AG09309 (cell line): ENCODE data around the gene INSM2.

ENCODE experiments used
- DNase-seq: peaks from one replicate; pipeline ENCODE4 v3.0.0-alpha.2; 2010; ENCODE audit warnings: low read depth
- H3K4me3 ChIP-seq: 2 replicates; pipeline ENCODE4 v1.5.1; 2011; ENCODE audit warnings: mild to moderate bottlenecking, low read depth, low read length, moderate library complexity; ENCODE audit not compliant: control insufficient read depth
- TF ChIP-seq, protein P1 (sequence below): IDR thresholded peaks from 2 replicates; pipeline ENCODE4 v1.5.1; 2011; ENCODE audit warnings: mild to moderate bottlenecking, low read depth, low read length, inconsistent platforms; ENCODE audit not compliant: insufficient read depth, control insufficient read depth; ENCODE audit errors: missing control alignments

The INSM2 gene

DNA sequence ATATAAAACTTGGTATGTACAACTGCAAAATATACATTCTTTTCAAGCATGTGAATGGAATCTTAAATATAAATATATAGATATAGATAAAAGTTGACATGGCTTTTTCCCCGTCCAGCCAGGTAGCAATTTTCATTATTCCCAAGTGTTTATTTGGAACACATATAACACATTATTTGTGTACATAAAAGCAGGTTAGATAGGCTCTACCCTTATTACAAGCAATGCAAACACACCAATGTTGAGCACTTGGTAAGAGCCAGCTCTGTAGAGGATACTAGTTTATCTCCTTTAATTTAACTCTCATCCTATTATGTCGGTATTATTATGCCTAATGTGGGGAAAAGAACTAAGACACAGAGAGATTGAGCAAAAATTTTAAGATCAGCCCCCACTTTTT is 7.0 kb upstream of the INSM2 start:
- TF ChIP-seq, protein P1, sequence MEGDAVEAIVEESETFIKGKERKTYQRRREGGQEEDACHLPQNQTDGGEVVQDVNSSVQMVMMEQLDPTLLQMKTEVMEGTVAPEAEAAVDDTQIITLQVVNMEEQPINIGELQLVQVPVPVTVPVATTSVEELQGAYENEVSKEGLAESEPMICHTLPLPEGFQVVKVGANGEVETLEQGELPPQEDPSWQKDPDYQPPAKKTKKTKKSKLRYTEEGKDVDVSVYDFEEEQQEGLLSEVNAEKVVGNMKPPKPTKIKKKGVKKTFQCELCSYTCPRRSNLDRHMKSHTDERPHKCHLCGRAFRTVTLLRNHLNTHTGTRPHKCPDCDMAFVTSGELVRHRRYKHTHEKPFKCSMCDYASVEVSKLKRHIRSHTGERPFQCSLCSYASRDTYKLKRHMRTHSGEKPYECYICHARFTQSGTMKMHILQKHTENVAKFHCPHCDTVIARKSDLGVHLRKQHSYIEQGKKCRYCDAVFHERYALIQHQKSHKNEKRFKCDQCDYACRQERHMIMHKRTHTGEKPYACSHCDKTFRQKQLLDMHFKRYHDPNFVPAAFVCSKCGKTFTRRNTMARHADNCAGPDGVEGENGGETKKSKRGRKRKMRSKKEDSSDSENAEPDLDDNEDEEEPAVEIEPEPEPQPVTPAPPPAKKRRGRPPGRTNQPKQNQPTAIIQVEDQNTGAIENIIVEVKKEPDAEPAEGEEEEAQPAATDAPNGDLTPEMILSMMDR, result no peak
- DNase-seq, result no peak
- no peak overlapping the region for H3K4me3 ChIP-seq

DNA sequence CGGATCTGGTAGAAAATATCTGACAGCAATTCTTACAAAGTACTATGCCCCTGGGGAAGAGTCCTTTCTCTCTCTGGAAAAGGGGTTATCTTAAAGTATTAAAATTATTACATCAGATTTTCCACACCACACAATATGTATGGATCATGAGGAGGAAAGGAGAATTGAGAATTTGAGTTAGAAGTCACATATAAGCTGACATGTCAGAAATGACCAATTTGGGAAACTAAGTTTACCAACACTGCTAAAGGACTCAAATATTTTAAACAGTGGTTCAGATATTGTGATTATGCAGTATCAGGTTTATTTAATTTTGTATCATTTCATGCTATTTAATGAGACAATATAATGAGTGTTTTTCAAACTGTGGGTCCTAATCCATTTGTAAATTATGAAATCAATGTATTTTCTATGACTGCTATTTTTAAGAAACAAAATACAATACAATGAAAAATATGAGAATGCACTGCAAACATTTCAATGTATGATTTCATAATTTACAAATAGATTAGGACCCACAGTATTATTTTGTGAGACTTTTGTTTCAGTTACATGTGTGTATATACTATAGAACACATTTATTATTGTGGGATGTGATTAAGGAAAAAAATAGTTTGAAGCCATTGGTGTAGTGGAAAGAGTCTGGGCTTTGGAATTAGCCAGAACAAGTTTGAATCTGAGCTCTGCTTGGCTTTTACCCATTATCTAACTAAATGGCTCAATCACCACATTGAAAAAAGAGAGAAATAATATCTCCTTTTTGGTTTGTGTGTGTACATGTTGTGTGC is 1.8 kb upstream of the INSM2 start:
- H3K4me3 ChIP-seq, result no peak overlapping the region
- DNase-seq, result no peak
- TF ChIP-seq, protein P1, result no peak

- H3K4me3 ChIP-seq, result peak overlapping the region; percentile 58
- no peak for DNase-seq
- TF ChIP-seq, protein P1, result no peak
Measured at GRCh38 chr14:35532783-35533356, 1.1 kb upstream of the INSM2 start.

DNA sequence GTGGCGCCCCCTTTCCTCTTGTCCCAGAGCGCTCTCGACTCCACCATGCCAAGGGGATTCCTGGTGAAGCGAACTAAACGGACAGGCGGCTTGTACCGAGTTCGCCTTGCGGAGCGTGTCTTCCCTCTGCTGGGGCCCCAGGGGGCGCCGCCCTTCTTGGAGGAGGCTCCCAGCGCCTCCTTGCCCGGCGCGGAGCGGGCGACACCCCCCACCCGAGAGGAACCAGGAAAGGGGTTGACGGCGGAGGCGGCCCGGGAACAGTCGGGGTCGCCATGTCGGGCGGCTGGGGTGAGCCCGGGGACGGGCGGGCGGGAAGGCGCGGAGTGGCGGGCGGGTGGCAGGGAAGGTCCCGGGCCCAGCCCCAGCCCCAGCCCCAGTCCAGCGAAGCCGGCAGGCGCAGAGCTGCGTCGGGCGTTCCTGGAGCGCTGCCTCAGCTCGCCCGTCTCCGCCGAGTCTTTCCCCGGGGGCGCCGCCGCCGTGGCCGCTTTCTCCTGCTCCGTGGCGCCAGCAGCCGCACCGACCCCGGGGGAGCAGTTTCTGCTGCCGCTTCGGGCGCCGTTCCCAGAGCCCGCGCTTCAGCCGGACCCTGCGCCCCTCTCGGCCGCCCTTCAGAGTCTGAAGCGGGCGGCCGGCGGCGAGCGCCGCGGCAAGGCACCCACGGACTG is 376 bp downstream of the INSM2 start:
- TF ChIP-seq, protein P1, result peak; percentile 18
- peak overlapping the region; percentile 58 for H3K4me3 ChIP-seq
- DNase-seq, result no peak

GRCh38 chr14:35534873-35535482 is 1.0 kb downstream of the INSM2 start:
- peak overlapping the region; percentile 0 for H3K4me3 ChIP-seq
- no peak for DNase-seq
- TF ChIP-seq, protein P1, result no peak

DNA sequence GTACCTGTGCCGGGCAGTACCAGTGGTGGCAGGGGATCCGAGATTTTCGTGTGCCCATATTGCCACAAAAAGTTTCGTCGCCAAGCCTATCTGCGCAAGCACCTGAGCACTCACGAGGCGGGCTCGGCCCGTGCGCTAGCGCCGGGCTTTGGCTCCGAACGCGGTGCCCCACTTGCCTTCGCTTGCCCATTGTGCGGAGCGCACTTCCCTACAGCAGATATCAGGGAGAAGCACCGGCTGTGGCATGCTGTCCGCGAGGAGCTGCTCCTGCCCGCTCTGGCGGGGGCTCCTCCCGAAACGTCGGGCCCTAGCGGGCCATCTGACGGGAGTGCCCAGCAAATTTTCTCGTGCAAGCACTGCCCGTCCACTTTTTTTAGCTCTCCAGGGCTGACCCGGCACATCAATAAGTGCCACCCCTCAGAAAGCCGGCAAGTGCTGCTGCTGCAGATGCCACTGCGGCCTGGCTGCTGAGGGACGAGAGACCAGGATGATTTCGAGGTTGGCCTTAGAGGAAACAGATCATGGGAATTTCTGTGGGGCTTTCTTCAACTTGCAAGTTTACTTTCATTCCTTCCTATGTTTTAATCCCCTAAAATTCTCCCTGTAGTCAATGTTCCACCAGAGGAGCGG is 1.6 kb downstream of the INSM2 start:
- no peak for DNase-seq
- TF ChIP-seq, protein P1, result no peak
- peak overlapping the region; percentile 0 for H3K4me3 ChIP-seq
